GM18951 (cell line): Measurements from ENCODE around the gene ZNF254.
"Not testable (repeated sequence)": the region's sequence is repeated elsewhere in the genome, so short reads cannot be mapped to it uniquely, and the experiment has no call there.

Experiments used
- POLR2A ChIP-seq: IDR thresholded peaks from 4 replicates; pipeline ENCODE4 v1.6.1; 2011; ENCODE audit warnings: mild to moderate bottlenecking; ENCODE audit not compliant: insufficient read length, insufficient read depth; ENCODE audit errors: extremely low read depth
- in situ Hi-C: fragments of 300-500 bp; cut with MboI; formaldehyde crosslinking; loops from one replicate; pipeline ENCODE4 v1.12.0; 2022; ENCODE audit warnings: low sequenced_read_pairs, mixed read lengths, inconsistent platforms; ENCODE audit not compliant: unreplicated experiment

Gene ZNF254

DNA sequence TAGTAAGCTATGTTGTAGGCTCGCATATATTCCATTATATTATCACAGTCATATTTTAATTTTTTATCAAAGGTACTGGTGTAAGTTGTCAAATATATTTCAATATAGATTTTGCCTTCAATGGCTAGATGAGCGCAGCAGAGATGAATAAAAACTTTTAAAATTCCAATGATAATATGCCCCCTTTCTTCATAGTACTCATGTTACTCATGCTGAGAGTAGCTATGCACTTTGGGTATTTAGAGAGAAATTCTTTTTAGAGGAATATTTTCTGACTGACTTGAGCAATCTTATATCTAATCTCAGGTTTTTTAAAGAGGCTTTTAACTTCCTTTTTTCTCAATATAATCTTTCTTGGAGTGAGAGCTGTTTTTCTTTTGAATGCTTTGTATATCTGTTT is 11.4 kb downstream of the ZNF254 start:
- no peak for TF ChIP-seq POLR2A
- in situ Hi-C loops = no loop called here

DNA sequence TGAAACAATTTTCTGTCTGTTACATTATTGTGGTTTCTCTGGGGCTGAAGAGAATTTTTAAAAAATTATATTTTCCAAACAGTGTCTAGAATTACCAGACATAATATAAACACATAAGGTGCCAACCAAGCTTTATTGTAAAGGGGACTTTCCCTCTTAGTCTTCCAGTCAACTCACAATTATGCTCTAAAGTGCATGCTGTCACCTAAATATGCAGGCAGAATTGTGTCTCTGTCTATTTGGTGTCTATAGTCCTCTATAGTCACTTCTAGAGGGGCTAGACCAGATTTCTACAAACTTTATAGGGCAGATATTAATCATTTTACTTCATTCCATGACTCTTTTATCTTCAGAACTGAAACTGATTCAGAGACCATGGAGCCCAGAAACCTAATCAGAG is 12.8 kb downstream of the ZNF254 start:
- in situ Hi-C loops = no loop called here

DNA sequence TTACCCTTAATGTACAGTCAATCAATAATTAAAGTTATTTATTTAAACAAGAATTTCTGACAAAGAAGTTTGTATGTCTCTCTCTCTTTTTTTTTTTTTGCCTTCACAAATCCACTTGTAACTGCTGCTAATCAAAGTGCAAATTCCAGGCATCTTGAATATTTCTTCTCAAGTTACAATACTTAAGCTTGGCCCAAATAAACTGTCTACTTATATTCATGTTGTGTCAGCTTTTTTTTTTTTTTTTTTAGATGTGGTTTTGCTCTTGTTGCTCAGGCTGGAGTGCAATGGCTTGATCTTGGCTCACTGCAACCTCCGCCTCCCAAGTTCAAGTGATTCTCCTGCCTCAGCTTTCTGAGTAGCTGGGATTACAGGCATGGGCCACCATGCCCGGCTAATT is 13.6 kb downstream of the ZNF254 start:
- in situ Hi-C loops = not testable (repeated sequence)

More for the DNA sequence above, 12.8 kb downstream of the ZNF254 start:
- no peak for TF ChIP-seq POLR2A

DNA sequence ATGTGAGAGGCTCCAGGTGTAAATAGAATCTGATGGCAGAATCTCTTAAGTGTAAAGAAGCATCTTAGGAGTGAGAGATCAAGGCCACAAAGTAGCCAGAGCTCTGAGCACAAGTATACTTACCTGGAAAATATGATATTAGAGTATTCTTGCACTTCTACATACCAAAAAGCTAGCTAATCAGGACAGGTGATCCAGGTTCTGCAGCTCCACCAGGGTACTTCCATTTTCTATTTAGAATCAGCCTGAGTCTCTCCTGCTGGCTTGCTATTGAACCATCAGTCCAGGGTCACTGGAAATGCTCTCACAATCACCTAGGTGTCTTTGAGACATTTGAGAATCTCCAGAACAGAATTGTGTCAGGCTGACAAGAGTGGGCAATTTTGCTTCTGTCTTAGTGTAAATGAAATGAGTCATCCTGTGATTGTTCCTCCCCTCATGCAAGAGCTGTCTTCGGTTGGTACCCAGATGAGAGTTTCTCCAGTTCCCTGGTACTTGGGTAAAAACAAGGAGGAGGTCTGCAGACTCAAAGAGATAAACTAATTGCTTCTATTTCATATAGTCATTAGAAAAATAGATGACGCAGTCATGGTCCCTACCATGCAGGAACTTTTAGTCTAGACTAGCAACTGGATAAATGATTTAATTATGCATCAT is 14.6 kb downstream of the ZNF254 start:
- no peak for TF ChIP-seq POLR2A
- in situ Hi-C loops = no loop called here

DNA sequence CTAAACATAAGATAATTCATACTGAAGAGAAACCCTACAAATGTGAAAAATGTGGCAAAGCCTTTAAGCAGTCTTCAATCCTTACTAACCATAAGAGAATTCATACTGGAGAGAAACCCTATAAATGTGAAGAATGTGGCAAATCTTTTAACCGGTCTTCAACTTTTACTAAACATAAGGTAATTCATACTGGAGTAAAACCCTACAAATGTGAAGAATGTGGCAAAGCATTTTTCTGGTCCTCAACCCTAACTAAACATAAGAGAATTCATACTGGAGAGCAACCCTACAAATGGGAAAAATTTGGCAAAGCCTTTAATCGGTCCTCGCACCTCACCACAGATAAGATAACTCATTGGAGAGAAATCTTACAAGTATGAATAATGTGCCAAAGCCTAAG is 40.6 kb downstream of the ZNF254 start:
- in situ Hi-C loops = no loop called here
- no peak for TF ChIP-seq POLR2A

DNA sequence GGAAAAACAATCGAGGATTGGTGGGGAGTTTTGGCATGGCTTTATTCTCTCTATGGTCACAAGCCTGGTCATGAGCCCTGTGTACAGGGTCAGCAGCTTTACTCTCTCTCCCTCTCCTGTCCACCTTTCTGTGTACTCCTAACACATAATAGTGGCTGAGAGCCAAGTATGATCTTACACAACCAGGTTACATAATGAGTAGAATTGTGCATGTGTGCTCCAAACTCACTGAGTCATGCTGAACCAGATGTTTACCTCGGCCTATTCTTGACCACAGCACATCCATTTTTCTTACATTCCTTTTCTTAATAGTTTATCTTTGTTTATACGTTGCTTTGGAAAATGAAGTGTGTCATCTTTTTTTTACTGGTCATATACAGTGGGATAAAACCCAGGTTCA is 53.1 kb downstream of the ZNF254 start:
- in situ Hi-C loops = no loop called here
- TF ChIP-seq POLR2A = no peak

DNA sequence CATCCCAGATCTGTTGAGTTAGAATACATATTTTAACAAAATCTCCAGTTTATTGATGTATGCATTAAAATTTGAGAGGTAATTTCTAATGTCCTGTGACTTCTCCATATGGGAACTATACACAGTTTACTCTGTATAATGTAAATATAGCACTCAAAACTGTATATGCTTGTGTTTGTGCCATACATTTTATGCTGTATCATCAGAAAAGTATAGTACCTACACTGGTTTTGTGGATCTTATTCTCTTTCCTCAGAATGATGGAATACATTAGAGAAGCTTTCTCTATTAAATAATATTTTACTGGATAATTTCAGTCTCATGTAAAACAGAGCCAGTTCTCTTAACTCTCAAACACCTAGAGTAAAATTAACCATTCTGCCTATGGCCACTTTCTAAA is 53.6 kb downstream of the ZNF254 start:
- in situ Hi-C loops = no loop called here
- no peak for TF ChIP-seq POLR2A

DNA sequence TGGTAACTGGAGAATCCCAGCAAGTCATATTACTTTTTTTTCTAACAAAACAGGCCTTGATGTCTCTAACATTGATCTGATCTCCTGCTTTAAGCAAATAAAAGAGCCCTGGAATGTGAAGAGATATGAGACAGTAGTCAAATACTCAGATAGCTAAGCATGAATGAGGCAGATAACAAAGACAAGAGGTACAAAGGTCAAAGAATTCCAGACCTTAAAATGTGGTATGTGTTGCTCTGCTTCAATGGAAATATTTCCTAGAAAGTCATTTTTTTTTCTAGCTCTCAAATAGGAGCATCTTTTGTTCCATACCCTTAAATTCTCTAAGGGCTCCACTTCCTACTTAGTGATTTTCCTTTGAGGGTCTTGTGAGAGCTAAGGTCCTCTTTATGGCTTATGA is 54.6 kb downstream of the ZNF254 start:
- TF ChIP-seq POLR2A = no peak
- in situ Hi-C loops = no loop called here

DNA sequence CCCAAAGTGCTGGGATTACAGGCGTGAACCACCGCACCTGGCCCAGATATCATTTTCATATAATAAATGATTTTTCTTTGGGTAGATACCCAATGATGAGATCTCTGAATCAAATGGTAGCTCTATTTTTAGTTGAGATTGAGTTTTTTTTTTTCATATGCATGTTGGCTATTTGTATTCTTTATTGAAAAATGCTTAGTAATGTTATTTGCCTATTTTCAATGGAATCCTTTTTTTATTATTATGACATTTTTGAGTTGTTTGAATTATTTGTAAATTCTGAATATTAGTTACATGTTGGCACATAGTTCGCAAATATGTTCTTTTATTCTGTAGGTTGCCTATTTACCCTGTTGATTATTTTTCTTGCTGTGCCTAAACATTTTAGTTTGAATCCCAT is 55.8 kb downstream of the ZNF254 start:
- in situ Hi-C loops = no loop called here
- no peak for TF ChIP-seq POLR2A

DNA sequence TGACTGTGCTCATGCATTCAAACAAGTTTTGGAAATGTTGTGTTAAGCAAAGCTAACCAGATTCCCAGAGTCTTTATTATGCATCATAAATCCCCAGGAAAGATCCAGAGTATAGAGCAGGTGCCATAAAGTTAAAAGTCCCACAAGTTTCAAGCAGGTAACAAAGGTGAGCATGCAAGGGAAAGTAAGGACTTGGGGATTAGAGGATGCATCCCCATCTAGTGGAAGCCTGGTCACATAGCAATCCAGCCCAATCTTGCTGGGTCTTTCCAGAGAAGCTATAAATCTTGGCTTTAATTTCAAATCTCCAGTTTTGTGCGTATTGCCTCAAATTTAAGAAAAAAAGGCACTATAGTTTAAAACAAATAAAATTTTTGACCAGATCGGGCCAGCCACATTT is 72.7 kb downstream of the ZNF254 start:
- in situ Hi-C loops = no loop called here
- TF ChIP-seq POLR2A = no peak

DNA sequence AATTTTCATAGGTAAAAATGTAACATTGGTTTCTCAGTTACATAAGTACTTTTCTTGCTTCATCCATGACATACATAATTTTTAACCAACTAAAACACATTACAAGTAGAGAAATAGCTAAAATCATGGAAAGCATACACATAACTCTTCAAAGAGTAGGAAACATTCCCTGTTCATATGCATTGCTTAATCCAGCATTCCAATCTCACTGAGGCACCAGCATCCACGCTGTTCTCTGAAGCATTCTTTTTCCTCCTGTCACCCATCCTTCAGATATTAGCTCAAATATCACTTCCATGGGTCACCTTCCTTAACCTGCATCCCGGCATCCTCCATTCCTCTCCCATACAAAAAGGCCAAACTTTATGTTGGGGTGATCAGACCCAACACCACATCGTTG is 79.1 kb downstream of the ZNF254 start:
- in situ Hi-C loops = no loop called here
- TF ChIP-seq POLR2A = no peak

DNA sequence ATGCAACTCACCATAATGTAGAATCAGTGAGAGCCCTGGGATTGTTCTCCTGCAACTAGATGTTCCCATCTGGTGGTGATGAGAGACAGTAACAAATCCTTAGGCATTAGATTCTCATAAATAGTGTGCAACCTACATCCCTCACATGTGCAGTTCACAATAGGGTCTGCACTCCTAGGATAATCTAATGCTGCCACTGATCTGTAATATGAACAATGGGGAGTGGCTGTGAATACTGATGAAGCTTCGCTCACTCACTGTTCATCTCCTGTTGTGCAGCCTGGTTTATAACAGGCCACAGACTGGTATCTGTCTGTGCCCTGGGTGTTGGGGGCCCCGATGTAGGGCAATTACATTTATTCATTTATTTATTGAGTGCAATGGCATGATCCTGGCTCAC is 86.9 kb downstream of the ZNF254 start:
- in situ Hi-C loops = no loop called here
- no peak for TF ChIP-seq POLR2A

DNA sequence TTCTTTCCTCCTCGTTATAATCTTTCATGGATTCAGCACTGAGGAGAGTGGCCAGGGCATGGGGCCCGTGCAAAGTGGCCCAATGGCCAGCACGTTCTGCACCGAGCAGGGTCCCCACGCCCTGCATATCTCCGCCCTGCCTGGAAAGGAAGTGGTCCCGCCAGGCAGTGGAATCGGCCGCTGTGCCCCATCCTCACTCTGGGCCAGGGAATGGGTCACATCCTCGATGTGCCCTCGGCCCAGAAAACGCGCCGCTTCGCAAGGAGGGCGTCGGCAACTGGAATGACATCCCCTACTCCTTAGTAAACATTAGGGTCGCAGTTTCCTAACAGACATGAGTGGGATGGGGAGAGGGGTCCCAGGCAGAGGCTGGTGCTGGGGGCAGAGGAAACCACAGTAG is 90.7 kb downstream of the ZNF254 start:
- TF ChIP-seq POLR2A = no peak
- in situ Hi-C loops = no loop called here

DNA sequence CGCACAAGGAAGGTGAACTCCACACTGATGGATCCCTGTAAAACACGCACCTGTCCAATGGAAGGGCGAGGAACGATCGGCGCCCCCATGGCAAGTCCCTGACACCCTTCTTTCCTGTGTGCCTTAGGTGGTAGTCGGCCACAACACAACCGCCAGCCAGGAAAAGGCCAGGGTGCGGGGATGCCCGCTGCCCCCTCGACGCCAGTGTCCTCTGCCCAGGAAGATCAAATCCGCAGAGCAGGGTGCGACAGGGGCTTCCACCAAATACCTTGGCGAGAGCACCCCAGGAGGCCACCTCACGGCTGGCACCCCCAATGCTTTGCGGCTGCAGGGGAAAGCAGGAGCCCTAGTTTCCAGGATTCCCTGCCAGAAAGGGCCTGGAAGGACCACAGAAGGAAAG is 91.2 kb downstream of the ZNF254 start:
- no peak for TF ChIP-seq POLR2A
- in situ Hi-C loops = no loop called here
